ENCODE results near the gene COG6. TPM values are rescaled to one million over a fixed set of nuclear protein-coding genes. Genes with fewer than 3 reads are reported as not detected.

Gene COG6
- total and polyA plus RNA-seq, 2 of the 4 experiments (the other 2 are of a cell fraction): 22.8 to 37.5 TPM

- no TSS peak for BruUV-seq (replicated peaks)
- POLR2A ChIA-PET (ENCODE audit: unreplicated experiment): no interaction called here
- H3K14ac ChIP-seq (replicated peaks; ENCODE audit: low read depth, low read length): 0 out of 2 replicates have a peak overlapping the region, but pooled peaks have one; percentile 2
- TF ChIP-seq CEBPB (IDR thresholded peaks at IDR 0.05; ENCODE audit: low read depth, low read length) (no peak), CTCF (conservative IDR thresholded peaks at IDR 0.05; ENCODE audit: low read depth, low read length) (no peak), SMC3 (IDR thresholded peaks at IDR 0.05; ENCODE audit: low read depth, low read length) (no peak), RAD21 (IDR thresholded peaks at IDR 0.05; ENCODE audit: low read length) (no peak)
- H3K79me1 ChIP-seq (ENCODE audit: low read depth in 1 of 2, low read length in 2 of 2): no peaks in the 10 kb centered on the region
- dilution Hi-C loops (cut with HindIII; ENCODE audit: low sequenced_read_pairs, unreplicated experiment): no loop called here
- no peaks in the 10 kb centered on the region for H3K27me3 ChIP-seq (ENCODE audit: control insufficient read depth, insufficient read depth, low read length)
- H2BK120ac ChIP-seq (ENCODE audit: low read depth, low read length): peak overlapping the region; percentile 9; the same call in 1 of the 2 replicates
- no peak overlapping the region for H4K8ac ChIP-seq (ENCODE audit: low read depth in 2 of 2, low read length in 2 of 2)
- H4K5ac ChIP-seq (ENCODE audit: low read depth, low read length): no peak overlapping the region
- in situ Hi-C loops (cut with MboI; ENCODE audit: low sequenced_read_pairs): no loop called here
- H2BK20ac ChIP-seq (ENCODE audit: low read depth, low read length): no peak overlapping the region
- no peaks in the 10 kb centered on the region for H4K20me1 ChIP-seq (ENCODE audit: insufficient read depth, low read length)
- H3K9me3 ChIP-seq (ENCODE audit: control insufficient read depth, insufficient read depth, low read length): no peaks in the 10 kb centered on the region
- no peak overlapping the region for H3K4me3 ChIP-seq (ENCODE audit: insufficient read depth, low read depth, low read length)
- H2BK5ac ChIP-seq (ENCODE audit: low read depth, low read length, poor library complexity, severe bottlenecking): no peak overlapping the region
- no peak overlapping the region for H2AK9ac ChIP-seq (replicated peaks; ENCODE audit: low read depth, low read length, poor library complexity)
- H3K23ac ChIP-seq (ENCODE audit: low read depth, low read length): no peak overlapping the region
- no peak overlapping the region for H3K4me2 ChIP-seq (ENCODE audit: low read depth, low read length)
- no peaks in the 10 kb centered on the region for H3K36me3 ChIP-seq (ENCODE audit: control insufficient read depth, insufficient read depth, low read length)
- ATAC-seq (ENCODE audit: low read depth) (no peak), DNase-seq (peak; percentile 36)
- no peak overlapping the region for H2AK5ac ChIP-seq (ENCODE audit: low read depth, low read length)
- H2BK15ac ChIP-seq (ENCODE audit: low read depth, low read length): no peak overlapping the region
- CTCF ChIA-PET: interaction anchor here (1.1 kb wide), 1 partner anchor 162 kb away, joined by 3 read pairs; no protein-coding TSS in a partner anchor
- peaks cover 7% of the 10 kb centered on the region; the same call in 1 of the 2 replicates for H3K9me1 ChIP-seq (ENCODE audit: insufficient read depth, low read length)
- WGBS, 2 experiments (ENCODE audit: extremely low coverage in 2 of 2, insufficient read length in 1 of 2): no CpG with 5 or more reads among the region's 8 CpGs
- H3K18ac ChIP-seq (ENCODE audit: low read depth, low read length): no peak overlapping the region
- H4K91ac ChIP-seq (ENCODE audit: insufficient read depth, low read depth, low read length): no peak overlapping the region
- H3K56ac ChIP-seq (ENCODE audit: extremely low read depth, insufficient read depth, low read length): no peak overlapping the region
- peak overlapping the region; percentile 12; the same call in 1 of the 2 replicates for H3K4ac ChIP-seq (ENCODE audit: low read depth, low read length)
- intact Hi-C loops (cut with micrococcal nuclease): loop anchor here (10.0 kb wide), 2 partner anchors 165 to 905 kb away; no protein-coding TSS in a partner anchor
- no peak overlapping the region for H3K27ac ChIP-seq (ENCODE audit: insufficient read depth, low read length)
- peaks cover 10% of the 10 kb centered on the region; the same call in 1 of the 2 replicates for H3K4me1 ChIP-seq (ENCODE audit: control insufficient read depth, insufficient read depth, low read length)
- no peak overlapping the region for H3K9ac ChIP-seq (ENCODE audit: low read depth, low read length)
- H2AFZ ChIP-seq (replicated peaks; ENCODE audit: low read length, poor library complexity): no peak overlapping the region
These were observed 124.1 kb downstream of the COG6 start for GRCh38 chr13:39779337-39780265.

Data from IMR-90 (cell line).